ENCODE data around the gene CAMK1D.

DNA sequence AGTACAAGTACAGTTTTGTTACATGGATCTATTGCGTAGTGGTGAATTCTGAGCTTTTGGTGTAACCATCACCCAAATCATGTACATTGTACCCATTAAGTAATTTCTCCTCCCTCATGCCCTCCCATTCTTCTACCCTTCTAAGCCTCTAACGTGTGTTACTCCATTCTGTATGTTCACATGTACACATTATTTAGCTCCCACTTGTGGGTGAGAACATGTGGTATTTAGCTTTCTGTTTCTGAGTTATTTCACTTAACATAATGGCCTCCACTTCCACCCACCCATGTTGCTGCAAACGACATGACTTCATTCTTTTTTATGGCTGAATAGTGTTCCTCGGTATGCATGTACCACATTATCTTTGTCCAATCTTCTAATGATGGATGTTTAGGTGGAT, 251.3 kb downstream of the CAMK1D start:
- TF ChIP-seq, protein P1, sequence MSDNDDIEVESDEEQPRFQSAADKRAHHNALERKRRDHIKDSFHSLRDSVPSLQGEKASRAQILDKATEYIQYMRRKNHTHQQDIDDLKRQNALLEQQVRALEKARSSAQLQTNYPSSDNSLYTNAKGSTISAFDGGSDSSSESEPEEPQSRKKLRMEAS (IDR thresholded peaks at IDR 0.05) = no peak
- TF ChIP-seq POLR2AphosphoS5 (IDR thresholded peaks at IDR 0.05; ENCODE audit: low read depth, low read length) (no peak), RFX5 (IDR thresholded peaks at IDR 0.05; ENCODE audit: borderline replicate concordance, low read depth, low read length) (no peak), CHD1 (IDR thresholded peaks at IDR 0.05; ENCODE audit: low read depth, low read length) (no peak), EGR1 (IDR thresholded peaks at IDR 0.05; ENCODE audit: borderline replicate concordance, low read depth, low read length) (no peak), CEBPB (IDR thresholded peaks at IDR 0.05; ENCODE audit: low read depth, low read length) (no peak), EZH2 (IDR thresholded peaks at IDR 0.05; ENCODE audit: low read depth, low read length, severe bottlenecking) (no peak), JUN (IDR thresholded peaks at IDR 0.05; ENCODE audit: low read depth, low read length) (no peak)
- TF ChIP-seq, protein P2, sequence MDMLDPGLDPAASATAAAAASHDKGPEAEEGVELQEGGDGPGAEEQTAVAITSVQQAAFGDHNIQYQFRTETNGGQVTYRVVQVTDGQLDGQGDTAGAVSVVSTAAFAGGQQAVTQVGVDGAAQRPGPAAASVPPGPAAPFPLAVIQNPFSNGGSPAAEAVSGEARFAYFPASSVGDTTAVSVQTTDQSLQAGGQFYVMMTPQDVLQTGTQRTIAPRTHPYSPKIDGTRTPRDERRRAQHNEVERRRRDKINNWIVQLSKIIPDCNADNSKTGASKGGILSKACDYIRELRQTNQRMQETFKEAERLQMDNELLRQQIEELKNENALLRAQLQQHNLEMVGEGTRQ (IDR thresholded peaks at IDR 0.05; ENCODE audit: low read length) = no peak
- TF ChIP-seq, protein P3, sequence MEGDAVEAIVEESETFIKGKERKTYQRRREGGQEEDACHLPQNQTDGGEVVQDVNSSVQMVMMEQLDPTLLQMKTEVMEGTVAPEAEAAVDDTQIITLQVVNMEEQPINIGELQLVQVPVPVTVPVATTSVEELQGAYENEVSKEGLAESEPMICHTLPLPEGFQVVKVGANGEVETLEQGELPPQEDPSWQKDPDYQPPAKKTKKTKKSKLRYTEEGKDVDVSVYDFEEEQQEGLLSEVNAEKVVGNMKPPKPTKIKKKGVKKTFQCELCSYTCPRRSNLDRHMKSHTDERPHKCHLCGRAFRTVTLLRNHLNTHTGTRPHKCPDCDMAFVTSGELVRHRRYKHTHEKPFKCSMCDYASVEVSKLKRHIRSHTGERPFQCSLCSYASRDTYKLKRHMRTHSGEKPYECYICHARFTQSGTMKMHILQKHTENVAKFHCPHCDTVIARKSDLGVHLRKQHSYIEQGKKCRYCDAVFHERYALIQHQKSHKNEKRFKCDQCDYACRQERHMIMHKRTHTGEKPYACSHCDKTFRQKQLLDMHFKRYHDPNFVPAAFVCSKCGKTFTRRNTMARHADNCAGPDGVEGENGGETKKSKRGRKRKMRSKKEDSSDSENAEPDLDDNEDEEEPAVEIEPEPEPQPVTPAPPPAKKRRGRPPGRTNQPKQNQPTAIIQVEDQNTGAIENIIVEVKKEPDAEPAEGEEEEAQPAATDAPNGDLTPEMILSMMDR (IDR thresholded peaks at IDR 0.05; ENCODE audit: control extremely low read depth in 1 of 3, insufficient read depth in 1 of 3, low read depth in 1 of 3, low read length in 3 of 3) = no peak
- TF ChIP-seq, protein P4, sequence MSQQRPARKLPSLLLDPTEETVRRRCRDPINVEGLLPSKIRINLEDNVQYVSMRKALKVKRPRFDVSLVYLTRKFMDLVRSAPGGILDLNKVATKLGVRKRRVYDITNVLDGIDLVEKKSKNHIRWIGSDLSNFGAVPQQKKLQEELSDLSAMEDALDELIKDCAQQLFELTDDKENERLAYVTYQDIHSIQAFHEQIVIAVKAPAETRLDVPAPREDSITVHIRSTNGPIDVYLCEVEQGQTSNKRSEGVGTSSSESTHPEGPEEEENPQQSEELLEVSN (IDR thresholded peaks at IDR 0.05) = no peak

All from H1 (cell line).